HepG2 (cell line): Measurements from ENCODE around the gene DPY19L3. TPM values are rescaled to one million over a fixed set of nuclear protein-coding genes. Genes with fewer than 3 reads are reported as not detected.
A peak's percentile ranks its signal among the peaks of the same experiment; 100 is the strongest.

Source experiments
- ATAC-seq: fragments of 200-7000 bp; cut with Tn5 transposase; 3 replicates; pipeline ENCODE4 v1.9.1; 2020; ENCODE audit warnings: mild to moderate bottlenecking, moderate library complexity
- BruUV-seq: library from RNA; stranded (reverse); fragments of 400-500 nt; replicated peaks from 2 replicates; lab custom pipeline; 2021; lab: Mats Ljungman, UMichigan
- CTCF ChIA-PET: fragments of 300-600 bp; formaldehyde crosslinking; extraction: SDS; loops from one replicate; lab custom pipeline; 2021; ENCODE audit warnings: low total read pairs, inconsistent platforms, low intra/inter-chr PET ratio; lab: Yijun Ruan, JAX
- POLR2A ChIA-PET: fragments of 350-600 bp; sonication (Branson Sonifier 250); formaldehyde crosslinking; loops from one replicate; lab custom pipeline; 2020; ENCODE audit warnings: antibody characterized with exemption, inconsistent platforms; lab: Yijun Ruan, JAX
- DNase-seq: peaks from one replicate; pipeline ENCODE4 v3.0.0-alpha.2; 2015; ENCODE audit warnings: low spot score
- FAIRE-seq: peaks from 3 replicates; lab custom pipeline; 2011; peaks lifted over from hg19 to GRCh38; lab: Jason Lieb, UNC
- H2AFZ ChIP-seq: one replicate; pipeline ENCODE4 v1.6.1; 2011; ENCODE audit warnings: low read length, inconsistent platforms
- H3K27ac ChIP-seq: fragments of 300-600 bp; 3 replicates; pipeline ENCODE4 v1.8.0; 2011; ENCODE audit warnings: mixed run types, mild to moderate bottlenecking, mixed read lengths, low read length, inconsistent platforms; ENCODE audit not compliant: insufficient read depth; ENCODE audit errors: extremely low read length
- H3K27me3 ChIP-seq, 2 experiments: fragments of 200-600 bp in 1 of 2; 2 replicates in 1 of 2; 3 replicates in 1 of 2; pipeline versions ENCODE4 v1.6.0 to v1.8.0; 2011; ENCODE audit warnings: low read length in 2 of 2, mild to moderate bottlenecking in 2 of 2, moderate library complexity in 2 of 2, inconsistent platforms in 1 of 2; ENCODE audit not compliant: insufficient read depth in 2 of 2, control insufficient read depth in 1 of 2
- H3K36me3 ChIP-seq, 2 experiments: fragments of 200-600 bp in 1 of 2; replicated peaks in 1 of 2; 2 replicates in 1 of 2; 3 replicates in 1 of 2; pipeline versions ENCODE4 v1.5.1 to v1.8.0; 2011; ENCODE audit warnings: low read length in 2 of 2, inconsistent platforms in 1 of 2; ENCODE audit not compliant: insufficient read depth in 2 of 2, control insufficient read depth in 1 of 2
- H3K4me1 ChIP-seq: 2 replicates; pipeline ENCODE4 v1.5.1; 2012; ENCODE audit warnings: low read length, inconsistent platforms; ENCODE audit not compliant: insufficient read depth
- H3K4me2 ChIP-seq: 2 replicates; pipeline ENCODE4 v1.6.0; 2011; ENCODE audit warnings: low read depth, low read length, inconsistent platforms
- H3K4me3 ChIP-seq, 3 experiments: fragments of 200-600 bp in 1 of 3; sonication (generic), shearing (Covaris generic) in 1 of 3; replicated peaks in 1 of 3; 2 replicates each; pipeline ENCODE4 v1.5.1; 2011 to 2016; ENCODE audit warnings: low read length in 3 of 3, inconsistent platforms in 2 of 3, low read depth in 2 of 3, mild to moderate bottlenecking in 2 of 3, control low read depth in 1 of 3, mixed read lengths in 1 of 3; ENCODE audit not compliant: insufficient read depth in 1 of 3
- H3K79me2 ChIP-seq: one replicate; pipeline ENCODE4 v1.6.1; 2011; ENCODE audit warnings: low read length, inconsistent platforms; ENCODE audit not compliant: insufficient read depth
- H3K9ac ChIP-seq: 2 replicates; pipeline ENCODE4 v1.6.0; 2011; ENCODE audit warnings: mild to moderate bottlenecking, low read depth, low read length, inconsistent platforms; ENCODE audit not compliant: insufficient read depth
- H3K9me3 ChIP-seq: 2 replicates; pipeline ENCODE4 v1.5.1; 2012; ENCODE audit warnings: mild to moderate bottlenecking, low read length
- H4K20me1 ChIP-seq: 2 replicates; pipeline ENCODE4 v1.6.0; 2011; ENCODE audit warnings: inconsistent platforms, mild to moderate bottlenecking, low read length, moderate library complexity; ENCODE audit not compliant: insufficient read depth
- GABPA ChIP-seq, 2 experiments: IDR thresholded peaks; 2 replicates each; pipeline ENCODE4 v1.6.1; 2011 to 2016; ENCODE audit warnings: low read depth in 2 of 2, low read length in 1 of 2, missing biosample characterization in 1 of 2, missing genetic modification characterization in 1 of 2
- STAT6 ChIP-seq: sonication (generic); formaldehyde crosslinking; IDR thresholded peaks from 2 replicates; pipeline ENCODE4 v1.4.0; 2020; ENCODE audit warnings: missing genetic modification reagents, mild to moderate bottlenecking, borderline replicate concordance
- ZBTB4 ChIP-seq: sonication (generic); formaldehyde crosslinking; IDR thresholded peaks from 2 replicates; pipeline ENCODE4 v1.4.0; 2020; ENCODE audit warnings: missing genetic modification reagents, mild to moderate bottlenecking, borderline replicate concordance
- ZNF687 ChIP-seq: sonication (generic); formaldehyde crosslinking; IDR thresholded peaks from 2 replicates; pipeline ENCODE4 v1.5.1; 2020; ENCODE audit warnings: mild to moderate bottlenecking, missing genetic modification reagents, moderate library complexity
- whole genome bisulfite sequencing: methylation state at CpG from one replicate; pipeline ENCODE4 v1.1.6; 2017; ENCODE audit warnings: low lambda C conversion rate; 5-methylcytosine and 5-hydroxymethylcytosine counted together
- in situ Hi-C: cut with HindIII; loops from 2 replicates; pipeline ENCODE4 v1.10.0; 2017; ENCODE audit warnings: low pct_unique_long_range_greater_than_20kb; ENCODE audit not compliant: extremely low pct_ligation_motif_present
- intact Hi-C: fragments of 100-400 bp; cut with micrococcal nuclease; formaldehyde crosslinking; loops from one replicate; pipeline ENCODE4 v1.10.0; 2022; ENCODE audit not compliant: unreplicated experiment
- polyA plus RNA-seq, 8 experiments: library from polyadenylated mRNA; depleted of rRNA in 3 of 8; stranded (reverse) in 7 of 8; unstranded in 1 of 8; fragments of >200 nt; fragmentation: Illumina TruSeq in 4 of 8; extraction: Trizol in 4 of 8; gene quantifications; 2 replicates each; pipeline versions ENCODE4 v1.2.1 to v1.2.3, GENCODE V29; 2011 to 2016; ENCODE audit warnings: low read depth in 4 of 8, missing spikeins in 1 of 8, mixed read lengths in 1 of 8; ENCODE audit not compliant: insufficient read depth in 1 of 8
- total RNA-seq, 5 experiments: library from RNA; depleted of rRNA; stranded (reverse); fragments of >200 nt; fragmentation: Illumina TruSeq; extraction: Trizol; gene quantifications; 2 replicates each; pipeline ENCODE4 v1.2.3, GENCODE V29; 2016; ENCODE audit warnings: low read depth in 1 of 5

Gene DPY19L3
- total and polyA plus RNA-seq, 2 of the 13 experiments (the other 11 are each of a cell fraction or from before 2014, with no cell fraction given): 21.6 to 25.2 TPM

- Histone ChIP-seq H3K9ac (peak overlapping the region; percentile 98), H3K79me2 (peaks cover 24% of the 10 kb centered on the region), H3K9me3 (no peaks in the 10 kb centered on the region), H3K4me1 (peaks cover 37% of the 10 kb centered on the region), H3K4me2 (peak overlapping the region; percentile 84), H3K4me3 (peak overlapping the region; percentile 82 to 95 (median 90)), H3K27me3 (no peaks in the 10 kb centered on the region; a peak in 1 of 5 replicates), H3K36me3 (peaks cover 6 to 24% of the 10 kb centered on the region in 2 experiments), H4K20me1 (no peaks in the 10 kb centered on the region), H3K27ac (peak overlapping the region; percentile 55), H2AFZ (no peak overlapping the region)
- in situ Hi-C loops: loop anchor here (5.0 kb wide), 1 partner anchor 176 kb away; the partner anchor contains the start of gene PDCD5
- no peak for ATAC-seq
- ChIA-PET POLR2A (interaction anchor here (0.9 to 2.0 kb wide), 11 partner anchors 9 to 175 kb away, joined by 3 to 26 read pairs (median 7); partner anchors contain the start of genes PDCD5 and ZNF507), CTCF (no interaction called here)
- WGBS: 39% methylated on average over 10 of the region's 33 CpGs
- DNase-seq: no peak
- intact Hi-C loops: loop anchor here (5.0 kb wide), 1 partner anchor 34 kb away; no protein-coding TSS in a partner anchor
- BruUV-seq: no TSS peak
- no peak for FAIRE-seq
- TF ChIP-seq ZNF687 (CRISPR knock-in tag) (0 out of 2 replicates have a peak, but pooled peaks have one; percentile 14), STAT6 (CRISPR knock-in tag) (no peak), GABPA (IDR thresholded peaks at IDR 0.05; ENCODE audit: low read depth, low read length) (no peak), GABPA (CRISPR knock-in tag; IDR thresholded peaks at IDR 0.05; ENCODE audit: low read depth) (peak; percentile 4; the same call in 1 of the 2 replicates), ZBTB4 (0 out of 2 replicates have a peak, but pooled peaks have one; percentile 25)
Measured at GRCh38 chr19:32406161-32407003, 812 bp downstream of the DPY19L3 start.
